ENCODE measurements around the gene LYG2. TPM values are rescaled to one million over a fixed set of nuclear protein-coding genes. Genes with fewer than 3 reads are reported as not detected.

The LYG2 gene
- total RNA-seq, 2 donors from 2014 or later: not detected

DNA sequence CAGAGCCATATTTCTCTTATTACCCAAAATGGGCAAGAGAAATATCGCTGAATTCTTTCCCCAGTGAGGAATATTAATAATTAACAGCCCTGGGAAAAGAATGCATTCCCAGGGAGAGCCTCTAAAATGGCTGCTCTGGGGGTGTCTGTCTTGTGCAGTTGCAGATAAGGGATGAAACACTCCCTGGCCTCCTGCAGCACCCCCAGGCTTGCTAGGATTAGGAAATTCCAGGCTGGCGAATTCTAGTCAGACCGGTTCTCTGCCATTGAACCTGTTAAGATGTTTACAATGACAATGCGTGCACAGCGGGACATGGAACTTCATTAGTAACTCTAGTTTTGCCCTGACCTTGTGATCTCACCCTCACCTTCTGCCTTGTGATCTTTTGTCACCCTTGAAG, 50.0 kb downstream of the LYG2 start:
- TF ChIP-seq, protein P1, sequence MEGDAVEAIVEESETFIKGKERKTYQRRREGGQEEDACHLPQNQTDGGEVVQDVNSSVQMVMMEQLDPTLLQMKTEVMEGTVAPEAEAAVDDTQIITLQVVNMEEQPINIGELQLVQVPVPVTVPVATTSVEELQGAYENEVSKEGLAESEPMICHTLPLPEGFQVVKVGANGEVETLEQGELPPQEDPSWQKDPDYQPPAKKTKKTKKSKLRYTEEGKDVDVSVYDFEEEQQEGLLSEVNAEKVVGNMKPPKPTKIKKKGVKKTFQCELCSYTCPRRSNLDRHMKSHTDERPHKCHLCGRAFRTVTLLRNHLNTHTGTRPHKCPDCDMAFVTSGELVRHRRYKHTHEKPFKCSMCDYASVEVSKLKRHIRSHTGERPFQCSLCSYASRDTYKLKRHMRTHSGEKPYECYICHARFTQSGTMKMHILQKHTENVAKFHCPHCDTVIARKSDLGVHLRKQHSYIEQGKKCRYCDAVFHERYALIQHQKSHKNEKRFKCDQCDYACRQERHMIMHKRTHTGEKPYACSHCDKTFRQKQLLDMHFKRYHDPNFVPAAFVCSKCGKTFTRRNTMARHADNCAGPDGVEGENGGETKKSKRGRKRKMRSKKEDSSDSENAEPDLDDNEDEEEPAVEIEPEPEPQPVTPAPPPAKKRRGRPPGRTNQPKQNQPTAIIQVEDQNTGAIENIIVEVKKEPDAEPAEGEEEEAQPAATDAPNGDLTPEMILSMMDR (conservative IDR thresholded peaks at IDR 0.05): no peak
- H3K27ac Mint-ChIP-seq: no peak overlapping the region
- no peak overlapping the region for H3K4me3 Mint-ChIP-seq
- H3K27me3 Mint-ChIP-seq (ENCODE audit: insufficient read depth): no peaks in the 10 kb centered on the region
- Histone ChIP-seq H3K4me1 (ENCODE audit: control insufficient read depth, insufficient read depth, low read length) (no peaks in the 10 kb centered on the region), H3K27ac (ENCODE audit: low read depth, low read length) (no peak overlapping the region), H3K27me3 (ENCODE audit: control insufficient read depth, insufficient read depth, low read length, poor library complexity, severe bottlenecking) (no peaks in the 10 kb centered on the region), H3K9ac (ENCODE audit: extremely low read depth, low read length, poor library complexity, severe bottlenecking) (no peak overlapping the region), H3K9me3 (ENCODE audit: control insufficient read depth, low read length) (peaks cover 25% of the 10 kb centered on the region), H3K4me3 (ENCODE audit: low read length) (no peak overlapping the region), H3K36me3 (ENCODE audit: control insufficient read depth, insufficient read depth, low read length) (no peaks in the 10 kb centered on the region)
- peaks cover 26% of the 10 kb centered on the region for H3K36me3 Mint-ChIP-seq (ENCODE audit: low read depth)
- peak; percentile 76 for DNase-seq
- peaks cover 55% of the 10 kb centered on the region for H3K9me3 Mint-ChIP-seq
- WGBS, 2 experiments (ENCODE audit: insufficient coverage in 1 of 2, insufficient read length in 1 of 2): 83 to 91% methylated on average over 4 to 5 of the region's 5 CpGs
- no peaks in the 10 kb centered on the region for H3K4me1 Mint-ChIP-seq

DNA sequence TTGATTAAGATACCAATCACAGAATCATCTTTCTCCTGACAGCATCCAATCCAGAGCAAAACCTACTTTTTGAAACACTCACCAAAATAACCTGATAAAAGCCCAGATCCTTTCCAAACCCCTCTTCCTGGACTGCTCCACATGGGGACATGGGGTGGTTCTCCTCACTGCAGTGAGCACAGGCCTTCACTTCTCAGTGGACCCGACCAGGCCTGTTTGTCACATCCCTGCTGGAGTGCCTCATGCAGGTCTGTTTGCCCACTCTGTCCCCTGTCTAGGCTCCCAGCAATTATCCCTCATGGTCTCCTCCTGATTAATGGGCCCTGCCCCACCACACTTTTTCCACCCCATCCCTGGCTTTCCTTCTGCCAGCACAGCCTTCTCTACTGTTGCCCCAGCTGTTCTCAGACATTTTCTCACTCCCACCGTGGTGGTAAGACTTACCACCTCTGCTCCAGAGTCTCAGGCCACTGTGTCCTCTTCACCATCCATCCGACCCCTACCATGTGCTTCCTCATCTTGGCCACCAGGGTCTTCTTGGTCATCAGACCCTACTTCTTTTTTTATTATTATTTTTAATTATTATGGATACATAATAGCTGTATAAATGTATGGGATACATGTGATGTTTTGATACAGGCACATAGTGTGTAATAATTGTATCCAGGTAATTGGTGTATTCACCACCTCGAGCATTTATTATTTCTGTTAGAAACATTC, 53.3 kb downstream of the LYG2 start:
- no peak overlapping the region for H3K9ac ChIP-seq (ENCODE audit: extremely low read depth, low read length, poor library complexity, severe bottlenecking)
- Mint-ChIP-seq H3K27me3 (ENCODE audit: insufficient read depth) (no peaks in the 10 kb centered on the region), H3K4me1 (no peaks in the 10 kb centered on the region), H3K27ac (no peak overlapping the region), H3K36me3 (ENCODE audit: low read depth) (peaks cover 28% of the 10 kb centered on the region), H3K9me3 (peaks cover 40% of the 10 kb centered on the region), H3K4me3 (no peak overlapping the region)
- TF ChIP-seq, protein P1 (conservative IDR thresholded peaks at IDR 0.05): peak; percentile 69
- H3K36me3 ChIP-seq (ENCODE audit: control insufficient read depth, insufficient read depth, low read length): peaks cover 14% of the 10 kb centered on the region
- no peaks in the 10 kb centered on the region for H3K4me1 ChIP-seq (ENCODE audit: control insufficient read depth, insufficient read depth, low read length)
- no peaks in the 10 kb centered on the region for H3K27me3 ChIP-seq (ENCODE audit: control insufficient read depth, insufficient read depth, low read length, poor library complexity, severe bottlenecking)
- H3K27ac ChIP-seq (ENCODE audit: low read depth, low read length): no peak overlapping the region
- no peak overlapping the region for H3K4me3 ChIP-seq (ENCODE audit: low read length)
- DNase-seq: no peak
- 86 to 91% methylated on average over 1 to 4 of the region's 4 CpGs for WGBS, 2 experiments (ENCODE audit: insufficient coverage in 1 of 2, insufficient read length in 1 of 2)
- peaks cover 25% of the 10 kb centered on the region for H3K9me3 ChIP-seq (ENCODE audit: control insufficient read depth, low read length)

DNA sequence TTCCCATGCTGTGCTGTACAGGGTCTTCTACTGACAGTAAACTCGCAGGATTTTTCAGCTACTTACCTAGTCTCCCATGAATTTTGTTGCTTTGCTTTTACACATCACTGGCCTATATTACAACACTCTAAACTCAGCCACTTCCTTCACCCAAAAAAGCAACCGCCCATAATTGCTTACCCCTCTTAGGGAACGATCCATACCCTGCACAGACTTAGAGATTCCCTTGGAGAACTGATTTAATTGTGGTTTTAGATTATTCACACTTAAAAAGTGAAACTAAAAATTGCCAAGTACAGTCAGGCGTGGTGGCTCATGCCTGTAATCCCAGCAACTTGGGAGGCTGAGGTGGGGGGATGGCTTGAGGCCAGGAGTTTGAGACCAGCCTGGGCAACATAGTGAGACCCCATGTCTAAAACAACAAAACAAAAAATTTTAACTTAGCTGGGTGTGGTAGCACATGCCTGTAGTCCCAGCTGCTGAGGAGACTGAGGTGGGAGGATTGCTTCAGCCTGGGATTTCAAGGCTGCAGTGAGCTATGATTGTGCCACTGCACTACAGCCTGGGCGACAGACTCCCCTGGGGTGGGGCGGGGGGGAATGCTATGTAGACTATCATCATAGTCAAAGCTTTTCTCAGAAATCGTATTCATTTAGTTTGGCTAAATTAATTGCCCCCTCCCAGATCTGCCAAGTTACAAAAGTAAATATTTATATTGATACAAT, 55.2 kb downstream of the LYG2 start:
- Mint-ChIP-seq H3K4me3 (no peak overlapping the region), H3K4me1 (no peaks in the 10 kb centered on the region), H3K27ac (no peak overlapping the region), H3K9me3 (peaks cover 23% of the 10 kb centered on the region), H3K36me3 (ENCODE audit: low read depth) (peaks cover 28% of the 10 kb centered on the region), H3K27me3 (ENCODE audit: insufficient read depth) (no peaks in the 10 kb centered on the region)
- H3K9me3 ChIP-seq (ENCODE audit: control insufficient read depth, low read length): peaks cover 14% of the 10 kb centered on the region
- no peak overlapping the region for H3K9ac ChIP-seq (ENCODE audit: extremely low read depth, low read length, poor library complexity, severe bottlenecking)
- no peak for DNase-seq
- TF ChIP-seq, protein P1 (conservative IDR thresholded peaks at IDR 0.05): no peak
- H3K27ac ChIP-seq (ENCODE audit: low read depth, low read length): no peak overlapping the region
- H3K27me3 ChIP-seq (ENCODE audit: control insufficient read depth, insufficient read depth, low read length, poor library complexity, severe bottlenecking): no peaks in the 10 kb centered on the region
- H3K36me3 ChIP-seq (ENCODE audit: control insufficient read depth, insufficient read depth, low read length): peaks cover 32% of the 10 kb centered on the region
- no peaks in the 10 kb centered on the region for H3K4me1 ChIP-seq (ENCODE audit: control insufficient read depth, insufficient read depth, low read length)
- no peak overlapping the region for H3K4me3 ChIP-seq (ENCODE audit: low read length)
- WGBS, 2 experiments (ENCODE audit: insufficient coverage in 1 of 2, insufficient read length in 1 of 2): 91 to 100% methylated on average over 2 to 7 of the region's 7 CpGs

All from endodermal cell (in vitro differentiated cells).